SU-DHL-6 (cell line): ENCODE data around the gene RHEB.

Experiments
- H2AFZ ChIP-seq: fragments of 200-600 bp; sonication (generic); 2 replicates; pipeline ENCODE4 v1.6.1; 2014; ENCODE audit warnings: low read depth, mild to moderate bottlenecking, moderate library complexity, mixed read lengths, antibody characterized with exemption, low read length; ENCODE audit not compliant: severe bottlenecking
- H3F3A ChIP-seq: fragments of 200-600 bp; shearing (Covaris generic); 2 replicates; pipeline ENCODE4 v1.6.0; 2016; ENCODE audit warnings: antibody characterized with exemption, mild to moderate bottlenecking; ENCODE audit not compliant: insufficient read depth
- H3K27ac ChIP-seq: fragments of 200-600 bp; sonication (generic); 2 replicates; pipeline ENCODE4 v1.5.1; 2016; ENCODE audit warnings: low read depth, mild to moderate bottlenecking, low read length, moderate library complexity, mixed read lengths
- H3K27me3 ChIP-seq: fragments of 200-600 bp; sonication (generic), shearing (Covaris generic); 2 replicates; pipeline ENCODE4 v1.6.0; 2014; ENCODE audit warnings: mild to moderate bottlenecking, low read length
- H3K36me3 ChIP-seq: fragments of 200-600 bp; sonication (generic); 2 replicates; pipeline ENCODE4 v1.6.1; 2014; ENCODE audit warnings: mild to moderate bottlenecking, low read length, mixed read lengths
- H3K4me2 ChIP-seq: fragments of 300-600, 200-600 bp; shearing (Covaris generic), sonication (generic); 2 replicates; pipeline ENCODE4 v1.6.0; 2014; ENCODE audit warnings: low read length, low read depth, mild to moderate bottlenecking; ENCODE audit not compliant: poor library complexity, severe bottlenecking
- H3K4me3 ChIP-seq: fragments of 200-600 bp; sonication (generic); 2 replicates; pipeline ENCODE4 v1.5.1; 2014; ENCODE audit warnings: antibody characterized with exemption, low read length, mild to moderate bottlenecking, mixed read lengths; ENCODE audit not compliant: insufficient read depth, poor library complexity, severe bottlenecking
- H3K79me2 ChIP-seq: fragments of 200-600 bp; sonication (generic); 2 replicates; pipeline ENCODE4 v1.6.1; 2014; ENCODE audit warnings: mild to moderate bottlenecking, low read length, moderate library complexity; ENCODE audit not compliant: insufficient read depth
- H3K9ac ChIP-seq: fragments of 200-600 bp; sonication (generic); 2 replicates; pipeline ENCODE4 v1.7.0; 2014; ENCODE audit warnings: mild to moderate bottlenecking, low read length
- H3K9me2 ChIP-seq: fragments of 200-600 bp; sonication (generic); replicated peaks from 2 replicates; pipeline ENCODE4 v1.6.1; 2014; ENCODE audit warnings: low read length; ENCODE audit not compliant: insufficient read depth
- H3K9me3 ChIP-seq: fragments of 200-600 bp; sonication (generic); 2 replicates; pipeline ENCODE4 v1.6.1; 2014; ENCODE audit warnings: low read length, mixed read lengths; ENCODE audit not compliant: insufficient read depth
- H4K20me1 ChIP-seq: fragments of 200-600 bp; sonication (generic); 2 replicates; pipeline ENCODE4 v1.6.1; 2014; ENCODE audit warnings: low read depth, mild to moderate bottlenecking, antibody characterized with exemption, low read length, moderate library complexity, mixed read lengths
- CTCF ChIP-seq: fragments of 200-600 bp; sonication (generic); IDR thresholded peaks from one replicate; pipeline ENCODE4 v1.5.1; 2017; ENCODE audit warnings: antibody characterized with exemption, mild to moderate bottlenecking, low read length, moderate library complexity; ENCODE audit not compliant: insufficient read depth, poor library complexity, severe bottlenecking
- EZH2phosphoT487 ChIP-seq: fragments of 200-600 bp; sonication (generic), shearing (Covaris generic); conservative IDR thresholded peaks from 2 replicates; pipeline ENCODE4 v1.6.1; 2018; ENCODE audit warnings: mild to moderate bottlenecking, antibody characterized with exemption, low read length, moderate library complexity, mixed read lengths

RHEB gene

GRCh38 chr7:151436446-151437158, 83.1 kb downstream of the RHEB start:
- H3K9me3 ChIP-seq, result no peaks in the 10 kb centered on the region
- H3F3A ChIP-seq, result no peaks in the 10 kb centered on the region
- no peaks in the 10 kb centered on the region for H3K9me2 ChIP-seq
- H3K4me2 ChIP-seq, result no peak overlapping the region
- H3K27ac ChIP-seq, result no peak overlapping the region
- no peaks in the 10 kb centered on the region for H3K36me3 ChIP-seq
- H3K4me3 ChIP-seq, result no peak overlapping the region
- H4K20me1 ChIP-seq, result no peaks in the 10 kb centered on the region
- H3K79me2 ChIP-seq, result no peaks in the 10 kb centered on the region
- no peak for TF ChIP-seq EZH2phosphoT487
- no peak overlapping the region for H2AFZ ChIP-seq
- H3K27me3 ChIP-seq, result no peaks in the 10 kb centered on the region
- H3K9ac ChIP-seq, result no peak overlapping the region

- Histone ChIP-seq H3K27ac (no peak overlapping the region), H4K20me1 (no peaks in the 10 kb centered on the region), H3K79me2 (no peaks in the 10 kb centered on the region), H3K9me3 (no peaks in the 10 kb centered on the region), H3K36me3 (no peaks in the 10 kb centered on the region), H2AFZ (no peak overlapping the region), H3K4me3 (no peak overlapping the region), H3K4me2 (no peak overlapping the region), H3K9me2 (no peaks in the 10 kb centered on the region), H3F3A (no peaks in the 10 kb centered on the region), H3K27me3 (no peaks in the 10 kb centered on the region), H3K9ac (no peak overlapping the region)
- TF ChIP-seq CTCF, result no peak
Observed at GRCh38 chr7:151435971-151436370, 83.7 kb downstream of the RHEB start.

- H4K20me1 ChIP-seq, result no peaks in the 10 kb centered on the region
- H3K9ac ChIP-seq, result no peak overlapping the region
- H3K4me3 ChIP-seq, result no peak overlapping the region
- H3K9me2 ChIP-seq, result no peaks in the 10 kb centered on the region
- H3F3A ChIP-seq, result no peaks in the 10 kb centered on the region
- no peak overlapping the region for H3K27ac ChIP-seq
- no peak overlapping the region for H2AFZ ChIP-seq
- no peaks in the 10 kb centered on the region for H3K27me3 ChIP-seq
- no peaks in the 10 kb centered on the region for H3K9me3 ChIP-seq
- H3K4me2 ChIP-seq, result no peak overlapping the region
- no peak for TF ChIP-seq CTCF
- TF ChIP-seq EZH2phosphoT487, result no peak
- H3K36me3 ChIP-seq, result no peaks in the 10 kb centered on the region
- H3K79me2 ChIP-seq, result no peaks in the 10 kb centered on the region
Observed at GRCh38 chr7:151435103-151435916, 84.4 kb downstream of the RHEB start.

- Histone ChIP-seq H3K9ac (no peak overlapping the region), H3K79me2 (no peaks in the 10 kb centered on the region), H3K27me3 (no peaks in the 10 kb centered on the region), H3K36me3 (no peaks in the 10 kb centered on the region), H3K4me3 (no peak overlapping the region), H3K4me2 (no peak overlapping the region), H3K27ac (no peak overlapping the region), H3K9me3 (no peaks in the 10 kb centered on the region), H4K20me1 (no peaks in the 10 kb centered on the region), H2AFZ (no peak overlapping the region), H3F3A (no peaks in the 10 kb centered on the region), H3K9me2 (no peaks in the 10 kb centered on the region)
- no peak for TF ChIP-seq CTCF
- TF ChIP-seq EZH2phosphoT487, result no peak
Observed at GRCh38 chr7:151434549-151434948, 85.1 kb downstream of the RHEB start.
